GM21576 (cell line): ENCODE results near the gene CEBPG.

Experiments
- ATAC-seq: cut with Tn5 transposase; IDR thresholded peaks from one replicate; pipeline ENCODE4 v1.9.1; 2021; ENCODE audit warnings: mild to moderate bottlenecking, moderate library complexity; ENCODE audit not compliant: unreplicated experiment

The CEBPG gene

GRCh38 chr19:33373453-33374235 lies at the start of gene CEBPG:
Gene CEBPG, plus strand, starts transcription at chr19:33373709. Its CDS starts 5,531 bp downstream, at chr19:33379240.
- peak; percentile 86 for ATAC-seq

- ATAC-seq: no peak
Observed at GRCh38 chr19:33324628-33325027, 48.9 kb upstream of the CEBPG start.

GRCh38 chr19:33325920-33326319 lies 47.6 kb upstream of the CEBPG start:
- ATAC-seq: no peak

- ATAC-seq: no peak
Observed at GRCh38 chr19:33329060-33329459, 44.4 kb upstream of the CEBPG start.

- ATAC-seq: no peak
Observed at GRCh38 chr19:33329736-33330135, 43.8 kb upstream of the CEBPG start.

GRCh38 chr19:33332248-33332647 lies 41.3 kb upstream of the CEBPG start:
- no peak for ATAC-seq

- no peak for ATAC-seq
Observed at GRCh38 chr19:33333151-33333550, 40.4 kb upstream of the CEBPG start.

- ATAC-seq: no peak
Observed at GRCh38 chr19:33333642-33334041, 39.9 kb upstream of the CEBPG start.

GRCh38 chr19:33334271-33334670 lies 39.2 kb upstream of the CEBPG start:
- ATAC-seq: no peak

GRCh38 chr19:33335446-33335845 lies 38.1 kb upstream of the CEBPG start:
- ATAC-seq: no peak

GRCh38 chr19:33339016-33339984 lies 34.2 kb upstream of the CEBPG start:
- no peak for ATAC-seq

GRCh38 chr19:33340991-33341390 lies 32.5 kb upstream of the CEBPG start:
- ATAC-seq: no peak

- no peak for ATAC-seq
Observed at GRCh38 chr19:33343301-33343700, 30.2 kb upstream of the CEBPG start.

- ATAC-seq: no peak
Observed at GRCh38 chr19:33343859-33344572, 29.5 kb upstream of the CEBPG start.

GRCh38 chr19:33344573-33344925 lies 29.0 kb upstream of the CEBPG start:
- ATAC-seq: no peak

GRCh38 chr19:33345163-33345562 lies 28.3 kb upstream of the CEBPG start:
- ATAC-seq: no peak

GRCh38 chr19:33346665-33347064 lies 26.8 kb upstream of the CEBPG start:
- no peak for ATAC-seq

GRCh38 chr19:33347300-33347699 lies 26.2 kb upstream of the CEBPG start:
- ATAC-seq: no peak

GRCh38 chr19:33348301-33349010 lies 25.1 kb upstream of the CEBPG start:
- no peak for ATAC-seq
